Activated T-cell treated with anti-CD3 and anti-CD28 coated beads, Interleukin-2, amount 50 U/mL, for 48 hours (primary cell): ENCODE results near the gene APPL2.
A peak's percentile ranks its signal among the peaks of the same experiment; 100 is the strongest.
"Not testable (repeated sequence)": the region's sequence is repeated elsewhere in the genome, so short reads cannot be mapped to it uniquely, and the experiment has no call there.

Experiments used
- DNase-seq, 2 experiments: peaks; one replicate each; pipeline ENCODE4 v3.0.0-alpha.2; 2020

The APPL2 gene

DNA sequence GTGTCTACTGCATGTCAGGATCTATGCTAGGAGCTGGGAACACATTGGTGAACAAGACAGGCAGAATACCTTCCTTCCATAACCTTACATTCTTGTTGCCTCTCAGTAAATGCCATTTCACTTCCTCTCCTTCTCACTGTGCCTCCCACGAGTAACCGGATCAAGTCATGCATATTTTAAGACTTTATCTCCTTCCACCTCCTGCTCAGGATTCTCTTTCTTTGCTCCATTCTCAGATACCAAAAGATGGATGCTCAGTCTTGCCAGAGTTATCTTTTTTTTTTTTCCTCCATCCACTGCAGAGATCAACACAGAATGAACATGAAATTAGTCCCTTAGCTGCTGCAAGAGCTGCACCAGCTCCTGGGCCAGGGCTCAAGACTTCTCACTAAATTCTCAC is 20.0 kb upstream of the APPL2 start:
- no peak for DNase-seq

DNA sequence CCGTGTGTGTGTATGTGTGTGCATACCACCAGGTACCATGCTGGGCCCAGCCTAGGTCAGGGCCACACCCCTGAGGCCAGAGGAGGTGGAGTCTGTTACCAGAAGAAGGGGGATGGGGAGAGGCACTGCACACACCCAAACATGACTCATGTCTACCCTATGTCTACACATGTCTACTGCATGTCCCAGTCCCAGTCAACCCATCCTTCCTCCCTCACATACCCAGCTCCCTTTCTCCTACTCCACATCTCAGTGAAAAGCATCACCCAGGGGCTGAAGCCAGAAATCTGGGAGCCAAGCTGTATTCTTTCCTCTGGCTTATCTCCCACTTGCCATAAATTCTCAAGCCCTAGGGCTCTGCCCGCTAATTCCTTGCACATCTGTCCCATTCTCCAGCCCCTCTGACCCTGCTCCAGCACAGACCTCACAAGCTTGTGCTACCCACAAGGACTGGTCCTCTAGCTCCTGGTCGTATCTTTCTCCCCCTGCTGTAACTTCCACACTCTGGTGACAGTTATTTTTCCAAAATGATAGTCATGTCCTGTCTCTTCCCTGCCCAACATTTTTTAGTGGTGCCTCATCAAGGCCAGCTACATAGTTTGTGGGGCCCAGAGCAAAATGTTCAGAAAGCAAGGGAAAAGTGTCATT is 18.0 kb upstream of the APPL2 start:
- DNase-seq: no peak

DNA sequence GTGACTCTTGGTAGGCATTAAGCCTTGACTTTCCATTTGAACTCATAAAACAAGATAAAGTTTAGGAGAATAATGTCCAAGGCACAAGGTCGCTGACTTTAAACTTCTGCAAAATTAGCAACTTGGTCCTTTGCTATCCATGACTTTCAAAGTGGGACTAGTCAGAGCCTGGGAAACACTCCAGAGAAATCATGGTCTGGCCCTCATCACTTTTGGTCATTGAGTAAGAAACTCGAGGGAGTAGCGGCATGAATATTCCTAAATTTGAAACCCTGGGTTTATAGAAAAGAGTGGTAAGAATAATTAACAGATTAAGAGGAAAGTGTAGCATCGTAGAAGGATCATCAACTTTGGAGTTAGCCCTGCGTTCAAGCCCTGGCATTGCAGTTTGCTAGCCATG is 16.9 kb upstream of the APPL2 start:
- DNase-seq: no peak

DNA sequence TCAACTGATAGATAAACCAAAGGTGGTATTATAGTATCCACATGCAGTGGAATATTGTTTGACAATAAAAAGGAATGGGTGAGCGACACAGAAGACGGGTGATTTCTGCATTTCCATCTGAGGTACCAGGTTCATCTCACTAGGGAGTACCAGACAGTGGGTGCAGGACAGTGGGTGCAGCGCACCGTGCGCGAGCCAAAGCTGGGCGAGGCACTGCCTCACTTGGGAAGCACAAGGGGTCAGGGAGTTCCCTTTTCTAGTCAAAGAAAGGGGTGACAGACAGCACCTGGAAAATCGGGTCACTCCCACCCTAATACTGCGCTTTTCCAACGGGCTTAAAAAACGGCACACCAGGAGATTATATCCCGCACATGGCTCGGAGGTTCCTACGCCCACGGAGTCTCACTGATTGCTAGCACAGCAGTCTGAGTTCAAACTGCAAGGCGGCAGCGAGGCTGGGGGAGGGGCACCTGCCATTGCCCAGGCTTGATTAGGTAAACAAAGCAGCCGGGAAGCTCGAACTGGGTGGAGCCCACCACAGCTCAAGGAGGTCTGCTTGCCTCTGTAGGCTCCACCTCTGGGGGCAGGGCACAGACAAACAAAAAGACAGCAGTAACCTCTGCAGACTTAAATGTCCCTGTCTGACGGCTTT is 9.9 kb upstream of the APPL2 start:
- not testable (repeated sequence) for DNase-seq

DNA sequence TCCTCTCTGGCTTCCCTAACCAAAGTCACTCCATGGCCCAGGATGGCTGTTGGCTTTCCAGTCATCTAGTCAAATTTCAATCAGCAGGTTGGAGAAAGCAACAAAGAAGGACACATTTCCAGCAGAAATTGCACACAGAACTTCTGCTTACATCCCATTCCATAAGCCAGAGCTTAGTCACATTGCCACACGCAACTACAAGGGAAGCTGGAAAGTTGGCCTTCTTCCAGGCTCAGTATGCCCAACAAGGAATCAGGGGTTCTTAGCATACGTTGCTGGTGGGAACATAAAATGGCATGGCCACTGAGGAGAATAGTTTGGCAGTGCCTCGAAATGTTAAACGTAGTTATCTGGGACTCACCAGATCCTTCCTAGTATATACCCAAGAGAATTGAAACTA is 9.3 kb upstream of the APPL2 start:
- no peak for DNase-seq

DNA sequence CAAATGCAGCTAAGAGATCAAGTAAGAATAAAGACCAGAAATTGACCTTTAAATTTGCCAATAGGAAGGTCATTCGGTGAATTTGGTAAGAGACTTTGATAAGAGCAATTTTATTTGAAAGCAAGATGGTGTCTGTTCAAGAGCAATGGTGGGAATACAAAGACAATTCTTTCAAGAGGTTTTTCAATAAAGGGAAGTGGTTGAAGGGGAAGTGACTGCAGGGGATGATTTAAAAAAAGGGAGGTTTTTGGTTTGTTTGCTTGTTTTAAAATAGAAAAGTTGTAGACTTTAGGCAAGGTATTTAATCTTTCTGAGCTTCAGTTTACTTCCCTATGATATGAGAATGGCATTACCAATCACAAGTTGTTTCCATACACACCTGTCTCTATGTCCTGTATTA is 4.3 kb upstream of the APPL2 start:
- no peak for DNase-seq

DNA sequence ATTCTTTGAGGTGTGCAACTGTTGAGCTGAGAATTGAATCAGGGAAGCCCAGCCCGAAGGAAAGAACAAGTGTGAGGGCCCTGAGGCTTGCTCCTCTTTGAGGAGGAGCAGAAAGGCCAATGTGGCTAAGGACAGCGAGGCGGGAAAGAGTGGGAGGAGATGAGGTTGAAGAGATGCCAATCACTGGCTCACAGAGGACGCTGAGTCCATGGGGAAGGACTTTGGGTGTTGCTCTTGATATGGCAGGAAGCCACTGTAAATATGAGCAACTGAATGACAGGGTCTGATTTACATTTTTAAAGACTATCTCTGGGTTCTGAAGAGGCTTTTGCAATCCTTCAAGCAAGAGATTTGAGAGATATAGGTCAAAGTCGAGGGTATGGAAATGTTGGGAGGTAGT is 3.3 kb upstream of the APPL2 start:
- DNase-seq: no peak

DNA sequence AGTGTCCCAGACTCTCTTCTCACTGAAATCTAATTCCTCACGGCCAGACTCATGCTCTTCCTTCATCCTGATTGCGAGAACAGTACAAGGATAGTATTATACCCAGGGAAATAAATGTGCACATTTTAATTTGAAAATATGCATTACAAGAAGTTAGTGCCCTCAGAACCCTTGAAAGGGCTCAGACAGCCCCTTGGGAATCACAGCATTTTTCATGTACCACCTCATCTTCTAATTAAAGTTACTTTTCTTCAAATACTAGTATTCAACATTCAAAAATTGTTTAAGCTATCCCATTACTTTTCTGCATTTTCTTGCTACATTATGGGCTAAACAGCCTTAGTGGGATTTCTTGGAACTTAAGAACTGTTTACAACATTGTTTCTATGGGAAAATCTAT is 1.7 kb upstream of the APPL2 start:
- no peak for DNase-seq

DNA sequence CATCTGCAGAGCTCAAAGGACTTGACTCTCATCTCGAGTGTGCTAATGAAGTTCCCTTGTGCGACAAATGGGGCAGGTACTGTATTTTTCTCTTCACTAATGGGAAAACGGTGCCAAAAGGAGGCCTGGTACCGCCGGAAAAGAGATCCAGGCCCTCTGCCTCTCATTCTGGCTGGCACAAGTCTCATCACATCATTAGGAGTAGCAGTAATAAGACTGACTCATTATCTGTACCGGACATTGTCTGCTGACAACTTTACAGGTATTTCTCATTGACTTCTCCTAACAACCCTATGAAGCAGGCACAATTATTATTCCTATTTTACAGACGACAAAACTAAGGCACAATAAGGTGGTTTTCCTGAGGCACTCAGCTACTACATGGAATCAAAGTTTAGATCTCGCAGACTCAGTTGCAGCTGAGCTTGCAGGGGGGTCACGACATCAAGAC is 668 bp downstream of the APPL2 start:
- DNase-seq: peak; percentile 30

DNA sequence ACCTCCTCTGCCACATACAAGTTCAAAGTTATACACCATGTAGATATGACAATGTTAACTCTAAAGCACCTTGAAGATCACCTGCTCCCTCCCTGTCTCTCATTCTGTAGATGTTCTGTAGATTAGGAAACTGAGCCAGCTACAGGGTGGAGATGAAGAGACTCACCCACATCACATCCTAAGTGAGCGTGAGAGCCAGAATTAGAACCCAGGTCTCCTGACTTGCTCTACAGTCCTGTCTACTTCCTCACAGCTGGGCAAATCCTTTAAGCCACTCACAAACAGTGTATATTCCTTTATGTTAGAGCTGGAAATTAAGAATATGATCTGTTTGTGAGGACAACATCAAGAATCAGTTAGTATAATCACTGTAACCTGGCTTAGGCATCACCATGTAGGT is 1.8 kb downstream of the APPL2 start:
- DNase-seq: no peak

DNA sequence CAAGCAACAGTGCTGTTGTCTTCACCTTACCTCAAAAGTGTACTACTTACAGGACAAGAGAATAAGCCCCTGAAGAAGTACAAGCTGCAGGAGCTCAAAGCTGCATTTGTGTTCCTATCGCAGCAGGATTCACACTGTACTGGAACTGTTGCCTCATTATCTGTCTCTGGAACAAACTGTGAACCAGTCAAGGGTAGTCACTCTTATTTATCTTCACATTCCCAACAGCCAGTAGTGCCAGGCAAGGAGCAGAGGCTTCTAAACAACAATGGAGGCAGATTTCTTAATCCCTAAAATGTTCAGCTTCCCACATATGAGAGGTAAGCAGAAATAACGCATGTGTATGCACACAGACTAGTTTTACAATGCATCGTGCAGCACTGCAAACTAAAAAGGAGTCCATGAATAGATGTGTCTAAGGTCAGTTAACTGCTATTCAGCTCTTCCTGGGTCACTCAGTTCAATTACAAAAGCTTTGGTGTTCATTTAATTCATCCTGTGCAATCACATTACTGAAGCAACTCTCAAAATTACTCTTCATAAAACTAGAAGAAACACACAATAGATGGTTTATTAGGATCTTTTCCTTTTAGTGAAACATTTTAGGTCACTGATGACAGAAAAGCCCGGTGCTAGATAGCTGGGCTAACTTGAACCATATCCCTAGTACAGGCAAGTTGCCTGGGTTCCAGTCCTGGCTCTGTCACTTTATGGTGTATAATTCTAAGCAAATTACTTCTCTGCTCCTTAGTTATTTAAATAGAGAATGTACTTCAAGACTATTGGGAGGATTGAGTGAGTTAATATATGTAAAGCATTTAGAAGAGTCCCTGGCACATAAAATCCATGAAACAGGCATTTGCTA is 2.7 kb downstream of the APPL2 start:
- no peak for DNase-seq

DNA sequence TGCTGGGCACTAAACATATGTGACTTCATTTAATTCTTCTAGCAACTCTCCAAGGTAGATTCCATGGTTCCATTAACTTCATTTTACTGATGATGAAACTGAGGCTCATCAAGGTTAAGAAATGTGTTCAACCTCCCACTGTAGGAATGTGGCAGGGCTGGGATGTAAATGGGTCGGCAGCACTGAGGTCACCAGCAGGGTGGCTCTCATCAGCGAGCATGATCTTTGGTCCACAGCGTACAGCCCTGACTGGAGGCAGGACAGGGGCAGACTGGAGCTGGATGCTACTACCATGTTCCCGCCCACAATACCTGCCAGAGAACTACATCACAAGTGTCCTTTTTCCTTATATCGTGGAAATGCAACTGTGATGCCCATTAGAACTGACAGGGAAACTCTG is 4.6 kb downstream of the APPL2 start:
- DNase-seq: no peak

DNA sequence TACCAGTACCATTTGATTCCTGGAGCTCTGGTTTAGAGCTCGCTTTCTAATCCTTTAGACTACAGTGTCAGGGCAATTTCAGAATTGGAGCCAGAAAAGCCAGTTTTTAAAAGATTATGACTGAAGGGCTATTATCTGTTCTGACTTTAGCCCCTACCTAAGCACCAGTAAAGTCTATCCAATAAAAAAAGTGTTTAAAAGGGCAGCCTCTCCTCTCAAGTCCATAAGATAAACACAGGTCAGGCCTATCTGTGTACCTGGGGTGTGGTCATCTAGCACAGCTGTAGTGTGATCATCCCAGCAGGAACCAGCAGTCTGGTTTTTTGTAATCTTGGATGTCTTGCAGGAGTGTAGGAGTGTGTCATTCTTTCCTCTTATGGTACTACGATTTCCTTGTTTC is 6.6 kb downstream of the APPL2 start:
- no peak for DNase-seq

DNA sequence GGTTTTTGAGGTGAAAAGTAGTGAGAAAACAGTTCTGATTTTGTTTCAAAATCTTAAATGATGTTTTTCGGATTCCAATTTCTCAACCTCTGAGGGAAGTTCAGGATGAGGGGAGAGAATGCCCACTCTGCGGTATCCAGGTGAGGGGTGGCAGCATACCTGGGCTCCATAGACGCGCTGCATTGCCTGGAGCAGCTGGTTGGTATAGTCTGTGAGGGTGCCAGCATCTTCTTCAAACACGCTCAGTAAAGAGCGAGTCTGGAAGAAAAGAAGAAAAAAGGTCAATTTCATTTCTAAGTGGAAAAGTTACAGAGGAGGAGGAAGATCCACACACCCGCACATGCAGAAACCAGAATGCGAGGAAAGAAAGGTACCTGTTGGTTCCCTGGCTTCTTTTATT is 7.0 kb downstream of the APPL2 start:
- no peak for DNase-seq

DNA sequence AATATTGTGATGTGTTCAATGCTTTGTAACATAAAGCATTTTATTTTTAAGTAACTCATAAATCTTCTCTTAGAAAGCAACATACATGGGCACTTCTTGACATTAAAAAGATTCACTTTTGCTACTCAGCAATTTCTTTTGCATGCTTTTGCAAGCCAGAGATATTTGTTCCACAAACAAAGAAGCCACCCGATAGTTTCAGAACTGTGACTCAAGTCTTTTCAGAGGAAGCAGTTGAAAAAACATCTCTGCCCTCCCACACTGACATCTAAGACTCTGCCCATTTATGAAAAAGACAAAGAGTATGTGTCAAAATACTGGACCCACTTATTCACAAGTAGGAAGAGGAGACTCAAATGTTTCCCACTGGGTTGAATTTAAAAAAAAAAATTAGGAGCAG is 7.5 kb downstream of the APPL2 start:
- no peak for DNase-seq

DNA sequence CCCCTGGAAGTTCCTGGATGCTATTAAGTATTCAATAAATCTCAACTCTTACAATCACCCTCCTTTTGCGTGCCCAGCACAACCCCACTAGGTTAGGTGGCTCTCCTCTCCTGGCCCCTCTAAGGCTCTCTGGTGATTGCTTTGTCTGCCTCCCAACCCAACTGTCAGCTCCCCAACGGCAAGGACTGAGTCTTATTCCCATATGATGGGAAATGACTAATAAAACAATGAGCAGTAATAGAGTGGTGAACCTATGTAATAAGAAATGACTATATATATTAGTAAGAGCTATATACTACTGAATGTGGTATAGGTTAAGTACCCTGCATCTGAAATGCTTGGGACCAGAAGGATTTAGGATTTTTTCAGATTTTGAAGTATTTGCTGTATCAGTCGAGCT is 8.1 kb downstream of the APPL2 start:
- no peak for DNase-seq

DNA sequence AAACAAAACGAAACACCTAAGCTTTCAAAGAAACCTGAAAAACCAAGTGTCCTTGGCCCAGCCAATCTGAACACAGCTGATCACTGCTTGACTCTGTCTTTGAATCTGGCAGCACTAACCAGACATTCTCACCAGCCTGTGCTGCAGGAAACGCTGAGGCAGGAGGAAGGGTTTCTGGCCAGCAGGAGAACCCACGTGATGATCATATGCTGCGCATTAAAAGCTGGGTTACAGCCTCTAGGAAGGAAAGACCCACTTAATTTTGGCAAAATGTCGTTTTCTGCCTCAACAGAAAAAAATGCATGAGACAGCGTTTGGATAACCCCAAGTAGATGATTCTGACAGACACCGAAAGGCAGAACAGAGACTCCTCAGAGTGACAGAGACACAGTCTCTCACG is 9.8 kb downstream of the APPL2 start:
- DNase-seq: peak in 1 of 2 experiments; percentile 38

DNA sequence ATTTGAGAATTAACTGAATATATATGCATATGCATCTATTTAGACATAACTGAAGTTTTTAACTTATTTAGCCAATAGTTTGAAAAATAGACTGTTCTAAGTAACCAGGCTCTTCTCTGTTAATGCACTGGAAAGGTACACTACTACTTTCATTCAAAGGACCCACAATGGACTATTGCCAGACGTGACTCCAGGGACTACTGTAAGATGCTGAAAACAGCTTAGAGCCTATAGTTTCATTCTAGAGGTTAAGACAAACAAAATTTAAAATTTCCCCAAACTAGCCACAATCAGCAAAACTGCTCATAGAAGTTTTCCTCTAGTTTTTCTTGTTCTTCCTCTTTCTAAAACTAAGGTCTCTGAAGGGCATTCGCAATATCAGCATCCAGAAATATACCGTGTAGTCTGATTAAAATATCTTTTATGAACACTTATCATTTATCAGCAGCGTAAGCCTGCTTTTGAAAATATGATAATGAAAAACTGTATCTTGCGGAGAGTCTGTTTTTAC is 10.4 kb downstream of the APPL2 start:
- no peak for DNase-seq

DNA sequence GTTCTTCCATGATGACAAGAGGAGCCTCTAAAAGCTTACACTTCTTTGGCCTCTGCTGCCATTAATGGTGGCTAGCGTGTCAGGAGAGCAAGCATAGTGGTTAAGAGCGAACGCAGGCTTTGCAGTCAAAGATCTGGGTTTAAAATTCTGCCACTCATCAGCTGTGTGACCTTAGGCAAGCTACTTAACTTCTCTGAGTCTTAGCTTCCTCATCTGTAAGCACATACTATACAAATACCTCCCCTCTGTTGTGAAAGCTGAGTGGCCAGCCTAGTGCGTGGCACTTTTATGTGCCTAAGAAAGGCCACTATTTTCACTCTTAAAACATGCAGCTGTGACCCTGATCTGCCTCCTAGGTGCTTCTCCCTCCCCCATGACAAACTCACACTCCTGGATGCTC is 11.6 kb downstream of the APPL2 start:
- DNase-seq: no peak

DNA sequence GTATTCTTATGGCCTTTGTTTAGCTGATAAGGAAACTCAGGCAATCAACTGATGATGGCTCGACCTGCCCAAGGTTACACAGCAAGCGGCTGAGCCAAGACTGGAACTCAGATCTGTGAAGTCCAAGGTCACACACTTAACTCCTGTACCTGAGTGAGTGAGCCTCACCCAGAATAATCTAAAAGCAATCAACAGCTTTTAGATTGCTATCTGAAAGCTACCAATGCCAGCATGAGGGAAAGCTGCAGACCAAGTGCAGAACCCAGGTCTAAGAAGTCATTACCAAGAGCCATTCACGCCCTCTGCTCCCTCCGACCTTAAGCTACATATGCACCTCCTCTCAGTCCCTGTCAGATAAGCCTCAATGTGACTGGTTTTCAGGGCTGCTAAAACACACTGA is 12.1 kb downstream of the APPL2 start:
- no peak for DNase-seq

DNA sequence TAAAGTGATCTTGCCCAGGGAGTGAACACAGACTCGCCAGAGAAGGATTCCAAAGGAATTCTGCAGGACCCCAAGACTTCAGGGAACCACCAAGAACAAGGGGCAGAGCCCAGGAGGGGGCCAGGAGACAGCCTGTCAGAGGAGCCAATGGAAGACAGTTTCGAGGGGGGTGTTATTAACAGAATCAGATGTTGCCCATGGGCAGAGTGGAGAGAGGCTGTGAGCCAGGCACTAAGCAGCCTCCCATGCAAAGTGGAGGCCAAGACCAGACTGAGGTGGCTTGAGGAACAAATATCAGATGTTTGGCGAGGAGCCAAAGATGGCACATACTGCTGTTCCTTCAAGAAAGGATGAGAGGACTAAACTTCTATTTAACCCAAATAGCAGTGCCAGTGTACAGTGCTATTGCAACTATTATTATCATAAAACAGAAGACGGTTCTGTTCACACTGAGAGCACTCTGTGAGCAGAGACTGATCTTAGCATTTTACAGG is 12.6 kb downstream of the APPL2 start:
- no peak for DNase-seq

DNA sequence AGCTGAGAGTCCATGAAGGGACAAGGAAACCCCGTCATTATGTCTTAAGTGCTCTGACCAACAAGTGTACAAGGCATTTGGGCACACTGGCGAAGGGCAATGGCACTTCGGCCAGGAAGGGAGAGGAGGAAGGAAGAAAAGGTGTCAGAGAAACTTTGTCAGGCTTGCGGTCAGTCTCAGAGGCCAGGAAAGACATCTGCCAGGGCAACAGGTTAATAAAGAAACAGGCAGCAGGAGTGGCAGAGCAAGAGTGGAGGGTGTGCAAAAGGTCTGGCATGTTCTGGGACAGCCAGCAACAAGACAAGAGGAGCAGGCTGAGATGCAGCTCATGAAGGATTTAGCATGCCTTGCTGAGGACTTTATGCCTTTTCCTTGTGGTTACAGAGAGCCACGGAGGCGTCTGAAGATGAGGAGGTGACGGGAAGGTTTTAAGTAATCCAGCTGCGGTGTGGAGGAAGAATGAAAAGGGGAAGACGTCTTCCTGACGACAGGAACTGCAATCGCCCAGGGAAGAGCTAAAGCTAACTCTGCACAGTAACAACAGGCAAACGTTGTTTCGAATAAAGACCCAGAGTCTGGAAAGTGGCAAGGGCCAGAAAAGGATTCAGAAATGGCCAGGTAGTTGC is 13.1 kb downstream of the APPL2 start:
- DNase-seq: no peak

DNA sequence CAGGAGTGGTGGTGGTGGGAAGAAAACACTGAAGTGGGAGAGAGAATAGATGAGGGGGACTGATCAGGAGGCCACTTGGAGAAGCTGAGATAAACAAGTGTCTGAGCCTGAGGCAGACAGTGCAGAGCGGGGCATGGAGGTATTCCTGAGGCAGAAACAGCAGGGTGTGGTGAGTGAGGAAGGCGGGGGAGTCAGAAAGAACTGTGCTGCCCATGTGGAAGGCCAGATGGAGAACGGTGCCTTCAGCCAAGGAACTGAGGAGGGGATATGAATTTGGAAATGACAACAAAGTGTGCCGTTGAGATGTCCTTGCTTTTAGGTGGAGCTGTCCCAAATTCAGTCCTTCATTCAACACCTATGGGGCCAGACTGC is 13.7 kb downstream of the APPL2 start:
- DNase-seq: no peak
